ENCODE results near the gene NAA15. TPM values are rescaled to one million over a fixed set of nuclear protein-coding genes. Genes with fewer than 3 reads are reported as not detected.

The NAA15 gene
- polyA plus RNA-seq, 1 of the 3 experiments (the other 2 are of a cell fraction) = 7.1 TPM

- no peak for TF ChIP-seq CTCF (IDR thresholded peaks at IDR 0.05)
- TF ChIP-seq GATA2 (CRISPR knock-in tag; IDR thresholded peaks at IDR 0.05) = no peak
- TF ChIP-seq TEAD4 (IDR thresholded peaks at IDR 0.05; ENCODE audit: borderline replicate concordance, insufficient read depth) = no peak
- TF ChIP-seq SIN3A (IDR thresholded peaks at IDR 0.05; ENCODE audit: borderline replicate concordance, low read depth, low read length) = no peak
- TF ChIP-seq EP300 (IDR thresholded peaks at IDR 0.05; ENCODE audit: borderline replicate concordance in 1 of 2, low read depth in 1 of 2, low read length in 1 of 2) = no peak
Observed at GRCh38 chr4:139317635-139318034, 16.3 kb downstream of the NAA15 start (continued).

GRCh38 chr4:139319571-139319970 lies 18.3 kb downstream of the NAA15 start:
- CTCF ChIA-PET = no interaction called here
- H3K9ac ChIP-seq = no peak overlapping the region
- no peak overlapping the region for H3K27ac ChIP-seq (ENCODE audit: low read depth in 2 of 2, low read length in 1 of 2)
- H3K36me3 ChIP-seq (replicated peaks in 1 of 2; ENCODE audit: control insufficient read depth in 1 of 2, insufficient read depth in 2 of 2, low read length in 1 of 2) = peaks cover 0 to 4% of the 10 kb centered on the region in 2 experiments
- H2AFZ ChIP-seq (ENCODE audit: low read depth) = no peak overlapping the region
- peaks cover 7% of the 10 kb centered on the region for H3K9me3 ChIP-seq
- H3K9me2 ChIP-seq = no peaks in the 10 kb centered on the region
- no peak overlapping the region; the same call in 1 of the 2 replicates for H3K4me2 ChIP-seq
- POLR2A ChIA-PET = no interaction called here
- no peak for DNase-seq
- WGBS (ENCODE audit: low lambda C conversion rate) = 94% methylated on average over 1 of the region's 1 CpG
- no peaks in the 10 kb centered on the region for H3K27me3 ChIP-seq (ENCODE audit: insufficient read depth)
- peaks cover 4% of the 10 kb centered on the region for H3F3A ChIP-seq (replicated peaks; ENCODE audit: insufficient read depth)
- peaks cover 100% of the 10 kb centered on the region for H3K79me2 ChIP-seq (ENCODE audit: insufficient read depth)
- TF ChIP-seq RAD21 (IDR thresholded peaks at IDR 0.05; ENCODE audit: low read length) = no peak
- TF ChIP-seq CHD2 (IDR thresholded peaks at IDR 0.05; ENCODE audit: low read length, partially characterized antibody) = no peak
- TF ChIP-seq RXRA (IDR thresholded peaks at IDR 0.05; ENCODE audit: borderline replicate concordance, low read depth) = no peak
- TF ChIP-seq PBX3 (IDR thresholded peaks at IDR 0.05) = no peak
- TF ChIP-seq EP300 (IDR thresholded peaks at IDR 0.05; ENCODE audit: borderline replicate concordance in 1 of 2, low read depth in 1 of 2, low read length in 1 of 2) = no peak
- no peak for TF ChIP-seq YY1 (IDR thresholded peaks at IDR 0.05; ENCODE audit: low read depth)
- TF ChIP-seq MEF2A (IDR thresholded peaks at IDR 0.05; ENCODE audit: borderline replicate concordance, low read depth) = no peak
- TF ChIP-seq TCF12 (IDR thresholded peaks at IDR 0.05) = no peak
- TF ChIP-seq NFIC (IDR thresholded peaks at IDR 0.05; ENCODE audit: borderline replicate concordance) = no peak
- no peak for TF ChIP-seq SMC3 (IDR thresholded peaks at IDR 0.05; ENCODE audit: low read depth, low read length)
- TF ChIP-seq ZBTB33 (IDR thresholded peaks at IDR 0.05; ENCODE audit: borderline replicate concordance, low read depth) = no peak
- TF ChIP-seq MAX (IDR thresholded peaks at IDR 0.05; ENCODE audit: low read depth) = no peak
- no peak for TF ChIP-seq REST (IDR thresholded peaks at IDR 0.05; ENCODE audit: low read depth, low read length)
- no peak for TF ChIP-seq POLR2AphosphoS5 (IDR thresholded peaks at IDR 0.05; ENCODE audit: low read depth, low read length)
- no peak for TF ChIP-seq NRF1 (IDR thresholded peaks at IDR 0.05; ENCODE audit: low read depth, low read length)
- no peak for TF ChIP-seq EZH2phosphoT487 (IDR thresholded peaks at IDR 0.05; ENCODE audit: borderline replicate concordance, low read depth)
- no peak for TF ChIP-seq GATA2 (CRISPR knock-in tag; IDR thresholded peaks at IDR 0.05)
- TF ChIP-seq FOXM1 (IDR thresholded peaks at IDR 0.05; ENCODE audit: low read depth) = no peak
- no peak for TF ChIP-seq TEAD4 (IDR thresholded peaks at IDR 0.05; ENCODE audit: borderline replicate concordance, insufficient read depth)
- peaks cover 84% of the 10 kb centered on the region for H4K20me1 ChIP-seq (ENCODE audit: insufficient read depth)
- H3K4me1 ChIP-seq (ENCODE audit: control insufficient read depth in 1 of 2, insufficient read depth in 2 of 2, low read depth in 1 of 2, low read length in 1 of 2) = peaks cover 3 to 6% of the 10 kb centered on the region in 2 experiments; a peak in 1 of 4 replicates
- no peak overlapping the region for H3K4me3 ChIP-seq (ENCODE audit: low read depth in 2 of 2, low read length in 1 of 2)

Data from SK-N-SH (cell line).